Heart left ventricle (tissue), 16 donors: ENCODE measurements around the gene BRD9. TPM values are rescaled to one million over a fixed set of nuclear protein-coding genes. Genes with fewer than 3 reads are reported as not detected.
A peak's percentile ranks its signal among the peaks of the same experiment; 100 is the strongest.

Experiments
- ATAC-seq, 4 donors: fragments of 200-7000 bp; cut with Tn5 transposase; one replicate each; pipeline ENCODE4 v1.9.1; 2020 to 2022; ENCODE audit warnings: moderate library complexity in 4 of 4, mild to moderate bottlenecking in 3 of 4, moderate number of reproducible peaks in 1 of 4
- DNase-seq, 5 donors: peaks; one replicate each; pipeline ENCODE4 v3.0.0-alpha.2; 2020
- H3K27ac ChIP-seq, 12 donors: fragments of 200-600 bp; sonication (generic) in 4 of 12; one replicate each; pipeline versions ENCODE4 v1.5.0 to v1.8.0; 2016 to 2022; ENCODE audit warnings: mild to moderate bottlenecking in 2 of 12
- H3K27me3 ChIP-seq, 9 donors: fragments of 200-600 bp; sonication (generic) in 2 of 9; one replicate each; pipeline versions ENCODE4 v1.5.1 to v1.8.0; 2016 to 2022; ENCODE audit warnings: mild to moderate bottlenecking in 3 of 9
- H3K36me3 ChIP-seq, 9 donors: fragments of 200-600 bp; sonication (generic) in 2 of 9; one replicate each; pipeline versions ENCODE4 v1.5.0 to v1.8.0; 2018 to 2022; ENCODE audit warnings: mild to moderate bottlenecking in 2 of 9
- H3K4me1 ChIP-seq, 12 donors: fragments of 200-600 bp; sonication (generic) in 4 of 12; one replicate each; pipeline versions ENCODE4 v1.5.0 to v1.8.0; 2016 to 2022; ENCODE audit warnings: mild to moderate bottlenecking in 3 of 12
- H3K4me3 ChIP-seq, 12 donors: fragments of 200-600 bp; sonication (generic) in 4 of 12; one replicate each; pipeline versions ENCODE4 v1.5.0 to v1.8.0; 2017 to 2022; ENCODE audit warnings: mild to moderate bottlenecking in 9 of 12, moderate library complexity in 4 of 12
- H3K9me3 ChIP-seq, 12 donors: fragments of 200-600 bp; sonication (generic) in 4 of 12; one replicate each; pipeline versions ENCODE4 v1.5.0 to v1.8.0; 2016 to 2022; ENCODE audit warnings: mild to moderate bottlenecking in 1 of 12
- POLR2A ChIP-seq, 2 donors: fragments of 450-650 bp; IDR thresholded peaks; one replicate each; pipeline ENCODE4 v1.6.1; 2017; ENCODE audit warnings: antibody characterized with exemption in 2 of 2, mild to moderate bottlenecking in 2 of 2, moderate library complexity in 2 of 2
- WGBS, 4 donors: extraction: QIAGEN DNeasy Blood & Tissue Kit in 2 of 4; methylation state at CpG; one replicate each; pipeline versions ENCODE4 v1.1.5 to v1.1.7; 2013 to 2018; 5-methylcytosine and 5-hydroxymethylcytosine counted together
- intact Hi-C, 10 donors: fragments of 100-400 bp; cut with DNase I; formaldehyde crosslinking; loops; one replicate each; pipeline versions ENCODE4 v1.11.1 to v1.14.2; 2022
- polyA plus RNA-seq, 2 donors: library from polyadenylated mRNA; stranded (reverse); fragments of 200-250 nt; gene quantifications; one replicate each; pipeline ENCODE4 v1.2.3, GENCODE V29; 2013
- total RNA-seq, 9 donors: library from RNA; depleted of rRNA in 2 of 9; stranded (reverse); fragments of >200 nt in 2 of 9; fragmentation: NEBNext Ultra II Directional in 3 of 9; extraction: Animal tissue kit (Norgen Biotek cat#: 25700) in 3 of 9; gene quantifications; one replicate each; pipeline versions ENCODE4 v1.1.0 to v1.2.4, GENCODE V29; 2016 to 2023
- TF ChIP-seq, protein P1 (sequence below), 12 donors: fragments of 200-600 bp; sonication (generic) in 4 of 12; IDR thresholded peaks; one replicate each; pipeline versions ENCODE4 v1.5.0 to v1.8.0; 2018 to 2022; ENCODE audit warnings: antibody characterized with exemption in 12 of 12, mild to moderate bottlenecking in 5 of 12
- donor health status: ischemic (EF 13 %, LVEDD 7.1; RV severe dilation, severe dysfunction).
- donor health status: healthy with polysubstance abuse.
- donor health status: DM: no; HTN: yes; CAD: no.
- donor health status: DM: no; HTN: no; CAD: no.
- donor health status: ischemic (EF 25% LVEDD 6.9; RV normal size, moderate dysfunction).
- donor health status: ischemic (EF 25% LVEDD 5.7; RV mildly dilated, moderate dysfunction).
- donor health status: healthy.
- donor health status: DM: yes; HTN: yes; CAD: no.
- donor health status: ischemic (EF 35%, LVEDD 5.7; RV mildly dilated, moderate dysfunction).
- donor health status: nonischemic (EF 11% LVEDD 7.7; RV severe dilation, severe dysfunction).
- donor health status: DM: yes; HTN: yes; CAD: no.
- donor health status: PGD.
- donor health status: ischemic (EF 29% LVEDD 5.4; RV normal size, mild dysfunction).
- donor health status: nonischemic (EF 23%, LVEDD 6.1; RV moderate dilation, normal function).

BRD9 gene
- total and polyA plus RNA-seq, 11 donors = 17.5 to 32.1 (median 22.5) TPM

- WGBS, 4 donors = 91 to 98% (median 98%) methylated on average over 5 of the region's 5 CpGs
- ATAC-seq (no peak), DNase-seq (peak in 2 of 5 donors; percentile 6 to 32)
- Histone ChIP-seq H3K36me3 (peaks cover 8 to 99% (median 92%) of the 10 kb centered on the region in 9 donors), H3K9me3 (no peaks in the 10 kb centered on the region), H3K4me3 (no peak overlapping the region), H3K27ac (no peak overlapping the region), H3K4me1 (peaks cover 0 to 6% (median 0%) of the 10 kb centered on the region in 12 donors), H3K27me3 (no peaks in the 10 kb centered on the region)
- TF ChIP-seq POLR2A (IDR thresholded peaks at IDR 0.05) = no peak
- TF ChIP-seq, protein P1, sequence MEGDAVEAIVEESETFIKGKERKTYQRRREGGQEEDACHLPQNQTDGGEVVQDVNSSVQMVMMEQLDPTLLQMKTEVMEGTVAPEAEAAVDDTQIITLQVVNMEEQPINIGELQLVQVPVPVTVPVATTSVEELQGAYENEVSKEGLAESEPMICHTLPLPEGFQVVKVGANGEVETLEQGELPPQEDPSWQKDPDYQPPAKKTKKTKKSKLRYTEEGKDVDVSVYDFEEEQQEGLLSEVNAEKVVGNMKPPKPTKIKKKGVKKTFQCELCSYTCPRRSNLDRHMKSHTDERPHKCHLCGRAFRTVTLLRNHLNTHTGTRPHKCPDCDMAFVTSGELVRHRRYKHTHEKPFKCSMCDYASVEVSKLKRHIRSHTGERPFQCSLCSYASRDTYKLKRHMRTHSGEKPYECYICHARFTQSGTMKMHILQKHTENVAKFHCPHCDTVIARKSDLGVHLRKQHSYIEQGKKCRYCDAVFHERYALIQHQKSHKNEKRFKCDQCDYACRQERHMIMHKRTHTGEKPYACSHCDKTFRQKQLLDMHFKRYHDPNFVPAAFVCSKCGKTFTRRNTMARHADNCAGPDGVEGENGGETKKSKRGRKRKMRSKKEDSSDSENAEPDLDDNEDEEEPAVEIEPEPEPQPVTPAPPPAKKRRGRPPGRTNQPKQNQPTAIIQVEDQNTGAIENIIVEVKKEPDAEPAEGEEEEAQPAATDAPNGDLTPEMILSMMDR (IDR thresholded peaks at IDR 0.05) = no peak
- intact Hi-C loops = no loop called here
These were observed 21.6 kb downstream of the BRD9 start for GRCh38 chr5:870956-871355.

- H3K36me3 ChIP-seq = peaks cover 8 to 99% (median 94%) of the 10 kb centered on the region in 9 donors
- H3K27ac ChIP-seq = no peak overlapping the region
- ATAC-seq (no peak), DNase-seq (peak in 1 of 5 donors; percentile 37)
- WGBS, 4 donors = 93 to 96% (median 95%) methylated on average over 12 to 16 of the region's 16 CpGs
- H3K9me3 ChIP-seq = no peaks in the 10 kb centered on the region
- no peaks in the 10 kb centered on the region for H3K27me3 ChIP-seq
- no peak overlapping the region for H3K4me3 ChIP-seq
- peaks cover 0 to 6% (median 0%) of the 10 kb centered on the region in 12 donors for H3K4me1 ChIP-seq
- TF ChIP-seq, protein P1 (IDR thresholded peaks at IDR 0.05) = no peak
- TF ChIP-seq POLR2A (IDR thresholded peaks at IDR 0.05) = no peak
- intact Hi-C loops = no loop called here
These were observed 24.0 kb downstream of the BRD9 start for GRCh38 chr5:868428-869135.

- TF ChIP-seq POLR2A (IDR thresholded peaks at IDR 0.05) = no peak
- TF ChIP-seq, protein P1 (IDR thresholded peaks at IDR 0.05) = no peak
- no peak for ATAC-seq
- H3K4me3 ChIP-seq = no peak overlapping the region
- H3K4me1 ChIP-seq = peaks cover 0 to 5% (median 0%) of the 10 kb centered on the region in 12 donors
- peak in 1 of 5 donors; percentile 44 for DNase-seq
- no peak overlapping the region for H3K27ac ChIP-seq
- 88 to 94% (median 92%) methylated on average over 6 of the region's 6 CpGs for WGBS, 4 donors
- peaks cover 8 to 100% (median 97%) of the 10 kb centered on the region in 9 donors for H3K36me3 ChIP-seq
- no peaks in the 10 kb centered on the region for H3K9me3 ChIP-seq
- intact Hi-C loops = no loop called here
- no peaks in the 10 kb centered on the region for H3K27me3 ChIP-seq
These were observed 25.2 kb downstream of the BRD9 start for GRCh38 chr5:867300-867870.

- TF ChIP-seq, protein P1 (IDR thresholded peaks at IDR 0.05) = no peak
- TF ChIP-seq POLR2A (IDR thresholded peaks at IDR 0.05) = no peak
- no peaks in the 10 kb centered on the region for H3K4me1 ChIP-seq
- DNase-seq = peak in 1 of 5 donors; percentile 32
- no peak overlapping the region for H3K4me3 ChIP-seq
- no peak overlapping the region for H3K27ac ChIP-seq
- no peaks in the 10 kb centered on the region for H3K9me3 ChIP-seq
- ATAC-seq = no peak
- H3K36me3 ChIP-seq = peaks cover 4 to 88% (median 83%) of the 10 kb centered on the region in 9 donors
- no peaks in the 10 kb centered on the region for H3K27me3 ChIP-seq
- intact Hi-C loops = no loop called here
- 94 to 97% (median 96%) methylated on average over 7 to 10 of the region's 10 CpGs for WGBS, 4 donors
These were observed 26.8 kb downstream of the BRD9 start for GRCh38 chr5:865771-866170.
